GM21786 (cell line): Measurements from ENCODE around the gene TRIP11.

Experiments used
- ATAC-seq: cut with Tn5 transposase; IDR thresholded peaks from one replicate; pipeline ENCODE4 v1.9.1; 2021; ENCODE audit not compliant: unreplicated experiment

The TRIP11 gene

GRCh38 chr14:91961297-91962220 lies 78.3 kb downstream of the TRIP11 start:
- no peak for ATAC-seq

- ATAC-seq: no peak
Measured at GRCh38 chr14:91957876-91958313, 82.0 kb downstream of the TRIP11 start.

GRCh38 chr14:91956616-91957015 lies 83.2 kb downstream of the TRIP11 start:
- ATAC-seq: no peak

GRCh38 chr14:91955168-91955567 lies 84.7 kb downstream of the TRIP11 start:
- no peak for ATAC-seq

GRCh38 chr14:91953170-91953985 lies 86.5 kb downstream of the TRIP11 start:
- no peak for ATAC-seq

GRCh38 chr14:91947475-91948184 lies 92.2 kb downstream of the TRIP11 start, which contains the start of gene FBLN5:
TSS of gene FBLN5 (minus strand) at chr14:91947694. CDS start at chr14:91947229, 465 bp downstream.
- no peak for ATAC-seq

GRCh38 chr14:91946622-91947474 lies 93.0 kb downstream of the TRIP11 start:
- ATAC-seq: no peak

- ATAC-seq: no peak
Measured at GRCh38 chr14:91945751-91946621, 93.9 kb downstream of the TRIP11 start.

GRCh38 chr14:91942946-91943345 lies 96.9 kb downstream of the TRIP11 start:
- ATAC-seq: no peak

- ATAC-seq: no peak
Measured at GRCh38 chr14:91942128-91942527, 97.7 kb downstream of the TRIP11 start.

- no peak for ATAC-seq
Measured at GRCh38 chr14:91940209-91940608, 99.7 kb downstream of the TRIP11 start.

- no peak for ATAC-seq
Measured at GRCh38 chr14:91935586-91935985, 104.3 kb downstream of the TRIP11 start.

GRCh38 chr14:91934554-91935285 lies 105.1 kb downstream of the TRIP11 start:
- ATAC-seq: no peak

GRCh38 chr14:91931478-91932088 lies 108.3 kb downstream of the TRIP11 start:
- no peak for ATAC-seq

GRCh38 chr14:91929700-91930099 lies 110.2 kb downstream of the TRIP11 start:
- no peak for ATAC-seq

GRCh38 chr14:91927800-91928199 lies 112.1 kb downstream of the TRIP11 start:
- no peak for ATAC-seq

- no peak for ATAC-seq
Measured at GRCh38 chr14:91927191-91927590, 112.7 kb downstream of the TRIP11 start.
